Activated naive CD4-positive, alpha-beta T cell treated with anti-CD3 and anti-CD28 coated beads for 36 hours (primary cell): Measurements from ENCODE around the gene RBM14. TPM values are rescaled to one million over a fixed set of nuclear protein-coding genes. Genes with fewer than 3 reads are reported as not detected.
"Not testable (repeated sequence)": the region's sequence is repeated elsewhere in the genome, so short reads cannot be mapped to it uniquely, and the experiment has no call there.

Source experiments
- CTCF ChIA-PET: fragments of 350-600 bp; sonication (Branson Sonifier 250); formaldehyde crosslinking; loops from one replicate; lab custom pipeline; 2021; ENCODE audit warnings: antibody characterized with exemption; lab: Charles Lee
- DNase-seq: peaks from one replicate; pipeline ENCODE4 v3.0.0-alpha.2; 2020
- H3K27ac Mint-ChIP-seq: one replicate; pipeline ENCODE4 v1.8.0; 2021; ENCODE audit warnings: mild to moderate bottlenecking, mixed read lengths
- H3K27me3 Mint-ChIP-seq: one replicate; pipeline ENCODE4 v1.8.0; 2021; ENCODE audit warnings: low read depth, mixed read lengths
- H3K36me3 Mint-ChIP-seq: one replicate; pipeline ENCODE4 v1.8.0; 2021; ENCODE audit warnings: low read depth, mixed read lengths
- H3K4me1 Mint-ChIP-seq: one replicate; pipeline ENCODE4 v1.8.0; 2021; ENCODE audit warnings: low read depth, mixed read lengths
- H3K4me3 Mint-ChIP-seq: one replicate; pipeline ENCODE4 v1.8.0; 2021; ENCODE audit warnings: mild to moderate bottlenecking, moderate library complexity, mixed read lengths
- H3K9me3 Mint-ChIP-seq: one replicate; pipeline ENCODE4 v1.8.0; 2021; ENCODE audit warnings: mixed read lengths
- intact Hi-C: fragments of 100-400 bp; cut with micrococcal nuclease; formaldehyde crosslinking; loops from one replicate; pipeline ENCODE4 v1.15.1; 2023
- total RNA-seq, 2 experiments: library from RNA; stranded (reverse); gene quantifications; one replicate each; pipeline ENCODE4 v1.2.3, GENCODE V29; 2021

Gene RBM14
- total RNA-seq, 2 experiments from 2014 or later: 160 to 173 TPM

GRCh38 chr11:66639066-66639813 is 22.8 kb downstream of the RBM14 start:
- Mint-ChIP-seq H3K4me1 (peaks cover 69% of the 10 kb centered on the region), H3K4me3 (peak overlapping the region; percentile 95), H3K27ac (peak overlapping the region; percentile 96), H3K27me3 (no peaks in the 10 kb centered on the region), H3K36me3 (peaks cover 70% of the 10 kb centered on the region), H3K9me3 (no peaks in the 10 kb centered on the region)
- DNase-seq: peak; percentile 49
- intact Hi-C loops: loop anchor here (5.0 kb wide), 1 partner anchor 232 kb away; no protein-coding TSS in a partner anchor
- CTCF ChIA-PET: interaction anchor here (0.9 to 2.4 kb wide), 6 partner anchors 10 to 327 kb away, joined by 3 to 14 read pairs (median 6); partner anchors contain the start of genes CCDC87, CCS, RBM14 and RBM4B

- H3K27ac Mint-ChIP-seq: peak overlapping the region; percentile 96
- H3K36me3 Mint-ChIP-seq: peaks cover 71% of the 10 kb centered on the region
- H3K27me3 Mint-ChIP-seq, DNase-seq, H3K9me3 Mint-ChIP-seq: not testable (repeated sequence)
- H3K4me1 Mint-ChIP-seq: peaks cover 72% of the 10 kb centered on the region
- H3K4me3 Mint-ChIP-seq: peak overlapping the region; percentile 95
- intact Hi-C loops: loop anchor here (5.0 kb wide), 1 partner anchor 233 kb away; no protein-coding TSS in a partner anchor
- CTCF ChIA-PET: interaction anchor here (0.6 to 1.4 kb wide), 3 partner anchors 9 to 327 kb away, joined by 3 to 6 read pairs (median 3); no protein-coding TSS in a partner anchor
Observed at GRCh38 chr11:66639814-66640340, 23.4 kb downstream of the RBM14 start.

- intact Hi-C loops: no loop called here
- H3K27ac Mint-ChIP-seq: peak overlapping the region; percentile 2
- CTCF ChIA-PET: no interaction called here
- H3K27me3 Mint-ChIP-seq: no peaks in the 10 kb centered on the region
- peaks cover 84% of the 10 kb centered on the region for H3K4me1 Mint-ChIP-seq
- H3K4me3 Mint-ChIP-seq: peak overlapping the region; percentile 7
- H3K9me3 Mint-ChIP-seq: no peaks in the 10 kb centered on the region
- H3K36me3 Mint-ChIP-seq: peaks cover 83% of the 10 kb centered on the region
- DNase-seq: no peak
Observed at GRCh38 chr11:66641834-66642233, 25.4 kb downstream of the RBM14 start.

GRCh38 chr11:66643745-66644437 is 27.5 kb downstream of the RBM14 start:
- Mint-ChIP-seq H3K9me3 (no peaks in the 10 kb centered on the region), H3K27me3 (no peaks in the 10 kb centered on the region), H3K4me1 (peaks cover 80% of the 10 kb centered on the region), H3K27ac (peak overlapping the region; percentile 47), H3K4me3 (peak overlapping the region; percentile 19), H3K36me3 (peaks cover 85% of the 10 kb centered on the region)
- CTCF ChIA-PET: no interaction called here
- intact Hi-C loops: no loop called here
- no peak for DNase-seq

GRCh38 chr11:66646828-66647227 is 30.4 kb downstream of the RBM14 start:
- Mint-ChIP-seq H3K27me3 (no peaks in the 10 kb centered on the region), H3K4me1 (peaks cover 80% of the 10 kb centered on the region)

GRCh38 chr11:66649903-66650302 is 33.5 kb downstream of the RBM14 start:
- CTCF ChIA-PET: interaction anchor here (1.0 kb wide), 2 partner anchors 8 to 20 kb away, joined by 4 to 5 read pairs; no protein-coding TSS in a partner anchor

More at GRCh38 chr11:66646828-66647227, 30.4 kb downstream of the RBM14 start:
- H3K36me3 Mint-ChIP-seq: peaks cover 76% of the 10 kb centered on the region
- H3K4me3 Mint-ChIP-seq: no peak overlapping the region
- CTCF ChIA-PET: interaction anchor here (1.9 kb wide), 1 partner anchor 31 kb away, joined by 14 read pairs; the partner anchor contains the start of gene RBM4B
- DNase-seq: no peak
- intact Hi-C loops: no loop called here
- H3K27ac Mint-ChIP-seq: peak overlapping the region; percentile 38
- H3K9me3 Mint-ChIP-seq: no peaks in the 10 kb centered on the region

GRCh38 chr11:66651016-66651415 is 34.6 kb downstream of the RBM14 start:
- Mint-ChIP-seq H3K4me3 (no peak overlapping the region), H3K27ac (no peak overlapping the region), H3K9me3 (no peaks in the 10 kb centered on the region), H3K27me3 (no peaks in the 10 kb centered on the region), H3K36me3 (peaks cover 52% of the 10 kb centered on the region), H3K4me1 (peaks cover 54% of the 10 kb centered on the region)
- intact Hi-C loops: no loop called here
- DNase-seq: no peak
- CTCF ChIA-PET: interaction anchor here (1.0 kb wide), 1 partner anchor 21 kb away, joined by 5 read pairs; no protein-coding TSS in a partner anchor

More at GRCh38 chr11:66649903-66650302, 33.5 kb downstream of the RBM14 start:
- intact Hi-C loops: no loop called here
- Mint-ChIP-seq H3K36me3 (peaks cover 57% of the 10 kb centered on the region), H3K4me1 (peaks cover 62% of the 10 kb centered on the region), H3K9me3 (no peaks in the 10 kb centered on the region), H3K4me3 (no peak overlapping the region), H3K27me3 (no peaks in the 10 kb centered on the region), H3K27ac (peak overlapping the region; percentile 56)
- no peak for DNase-seq

GRCh38 chr11:66652651-66653050 is 36.2 kb downstream of the RBM14 start:
- CTCF ChIA-PET: interaction anchor here (0.6 to 1.8 kb wide), 2 partner anchors 10 to 63 kb away, joined by 5 to 6 read pairs; no protein-coding TSS in a partner anchor
- intact Hi-C loops: no loop called here
- Mint-ChIP-seq H3K27ac (peak overlapping the region; percentile 74), H3K9me3 (no peaks in the 10 kb centered on the region), H3K4me3 (no peak overlapping the region), H3K4me1 (peaks cover 40% of the 10 kb centered on the region), H3K27me3 (no peaks in the 10 kb centered on the region), H3K36me3 (peaks cover 41% of the 10 kb centered on the region)
- DNase-seq: no peak

- DNase-seq: no peak
- Mint-ChIP-seq H3K4me3 (no peak overlapping the region), H3K27me3 (no peaks in the 10 kb centered on the region), H3K9me3 (no peaks in the 10 kb centered on the region), H3K36me3 (peaks cover 41% of the 10 kb centered on the region), H3K27ac (peak overlapping the region; percentile 74), H3K4me1 (peaks cover 39% of the 10 kb centered on the region)
- CTCF ChIA-PET: interaction anchor here (0.7 to 1.8 kb wide), 2 partner anchors 9 to 37 kb away, joined by 3 to 6 read pairs; no protein-coding TSS in a partner anchor
- intact Hi-C loops: no loop called here
Observed at GRCh38 chr11:66653123-66653522, 36.7 kb downstream of the RBM14 start.

- peaks cover 25% of the 10 kb centered on the region for H3K36me3 Mint-ChIP-seq
- H3K9me3 Mint-ChIP-seq: no peaks in the 10 kb centered on the region
- peaks cover 11% of the 10 kb centered on the region for H3K4me1 Mint-ChIP-seq
- H3K27ac Mint-ChIP-seq: peak overlapping the region; percentile 3
- intact Hi-C loops: no loop called here
- H3K27me3 Mint-ChIP-seq: no peaks in the 10 kb centered on the region
- CTCF ChIA-PET: interaction anchor here (0.7 to 1.8 kb wide), 3 partner anchors 22 to 234 kb away, joined by 3 to 7 read pairs (median 5); no protein-coding TSS in a partner anchor
- no peak overlapping the region for H3K4me3 Mint-ChIP-seq
- DNase-seq: no peak
Observed at GRCh38 chr11:66659763-66660162, 43.3 kb downstream of the RBM14 start.

GRCh38 chr11:66663741-66664296 is 47.4 kb downstream of the RBM14 start:
- CTCF ChIA-PET: no interaction called here
- Mint-ChIP-seq H3K36me3 (peaks cover 19% of the 10 kb centered on the region), H3K9me3 (no peaks in the 10 kb centered on the region), H3K27me3 (no peaks in the 10 kb centered on the region), H3K4me1 (peaks cover 9% of the 10 kb centered on the region), H3K4me3 (no peak overlapping the region), H3K27ac (no peak overlapping the region)
- no peak for DNase-seq
- intact Hi-C loops: no loop called here
